ENCODE data around the gene STARD3.

- TF ChIP-seq CTCF (IDR thresholded peaks at IDR 0.05; ENCODE audit: poor library complexity): no peak
- TF ChIP-seq EZH2 (IDR thresholded peaks at IDR 0.05; ENCODE audit: borderline replicate concordance): no peak
- no peak for TF ChIP-seq EZH2phosphoT487 (IDR thresholded peaks at IDR 0.05; ENCODE audit: low read depth, severe bottlenecking, unreplicated experiment)
Observed at GRCh38 chr17:39711851-39712250, 74.9 kb downstream of the STARD3 start.

All from hepatocyte (in vitro differentiated cells).